Erythroblast (primary cell): Measurements from ENCODE around the gene NPAS1.
"Not testable (repeated sequence)": the region's sequence is repeated elsewhere in the genome, so short reads cannot be mapped to it uniquely, and the experiment has no call there.

Source experiments
- DNase-seq, 2 experiments: peaks; one replicate each; lab custom pipeline; 2025; lab: John Stamatoyannopoulos, UW
- GATA1 ChIP-seq: IDR thresholded peaks from 2 replicates; pipeline ENCODE4 v1.6.1; 2011; ENCODE audit warnings: low read depth, mild to moderate bottlenecking, control low read depth, low read length, moderate library complexity
- POLR2A ChIP-seq: IDR thresholded peaks from 2 replicates; pipeline ENCODE4 v1.6.1; 2011; ENCODE audit warnings: mild to moderate bottlenecking, low read length

Gene NPAS1

GRCh38 chr19:46999377-46999776 lies 20.3 kb upstream of the NPAS1 start:
- DNase-seq, result no peak
- no peak for TF ChIP-seq POLR2A
- no peak for TF ChIP-seq GATA1

DNA sequence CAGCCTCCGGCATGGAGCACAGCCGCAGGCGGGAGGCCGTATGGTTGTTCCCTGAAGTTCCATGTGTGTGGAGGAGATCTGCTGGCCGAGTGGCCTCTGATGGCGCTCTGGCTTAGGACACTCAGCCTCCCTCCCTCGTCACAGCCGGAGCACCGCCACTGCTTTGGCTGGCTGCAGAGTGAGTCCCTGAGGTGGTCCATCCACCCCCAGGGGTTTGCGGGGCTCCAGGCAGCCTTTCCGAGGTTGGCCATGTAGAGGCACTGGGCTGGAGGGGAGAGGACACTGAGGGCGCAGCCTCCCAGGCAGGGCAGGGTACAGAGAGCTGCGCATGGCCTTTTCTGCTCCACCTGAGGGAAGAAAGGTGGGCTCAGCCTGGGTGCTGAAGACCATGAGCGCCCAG lies 19.8 kb upstream of the NPAS1 start:
- DNase-seq, result no peak
- TF ChIP-seq GATA1 (no peak), POLR2A (no peak)

DNA sequence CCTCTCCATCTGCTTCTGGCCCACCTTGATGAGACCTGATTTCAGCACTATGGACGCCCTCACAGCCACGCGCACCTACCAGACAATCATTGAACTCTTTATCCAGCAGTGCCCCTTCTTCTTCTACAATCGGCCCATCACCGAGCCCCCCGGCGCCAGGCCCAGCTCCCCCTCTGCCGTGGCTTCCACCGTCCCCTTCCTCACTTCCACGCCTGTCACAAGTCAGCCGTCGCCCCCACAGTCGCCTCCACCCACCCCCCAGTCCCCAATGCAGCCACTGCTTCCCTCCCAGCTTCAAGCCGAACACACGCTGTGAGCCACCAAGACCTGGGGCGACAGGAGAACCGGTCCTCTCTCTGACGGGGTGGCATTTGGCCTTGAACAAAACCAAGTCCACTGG lies 19.3 kb upstream of the NPAS1 start:
- DNase-seq, result no peak
- TF ChIP-seq GATA1 (no peak), POLR2A (no peak)

GRCh38 chr19:47001584-47001983 lies 18.1 kb upstream of the NPAS1 start:
- no peak for DNase-seq
- no peak for TF ChIP-seq GATA1
- TF ChIP-seq POLR2A, result no peak

DNA sequence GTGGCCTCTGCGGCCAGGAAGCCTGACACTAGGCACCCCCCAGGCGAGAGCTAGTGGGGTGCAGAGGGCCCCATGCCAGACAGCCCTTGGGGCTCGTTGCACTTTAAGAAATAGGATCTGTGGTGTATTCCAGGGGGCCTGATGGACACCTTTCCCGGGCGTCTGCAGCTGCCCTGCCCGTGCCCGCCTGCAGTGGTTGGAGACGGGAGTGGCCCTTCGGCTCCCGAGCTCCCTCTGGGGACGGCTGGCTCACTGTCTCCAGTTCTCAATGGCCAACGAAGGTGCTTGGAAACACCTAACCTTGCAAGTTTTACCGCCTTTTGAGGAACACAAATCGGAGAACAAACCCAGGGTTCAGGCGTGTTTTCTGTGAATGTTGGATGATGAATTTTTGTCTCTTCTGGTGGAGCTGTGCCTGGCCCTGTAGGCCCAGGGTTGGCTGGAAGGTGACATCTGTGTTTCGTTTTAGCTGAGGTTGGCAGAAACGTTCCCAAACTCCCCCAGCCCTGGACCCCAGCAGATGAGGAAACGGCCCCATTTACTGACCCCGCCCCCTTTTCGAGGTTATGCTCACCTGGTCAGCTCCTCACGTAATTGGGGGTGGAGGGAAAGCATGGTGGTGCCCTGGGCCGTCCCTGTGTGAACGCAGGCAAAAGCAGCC lies 17.4 kb upstream of the NPAS1 start:
- TF ChIP-seq POLR2A (no peak), GATA1 (no peak)
- DNase-seq, result no peak

- no peak for DNase-seq
- no peak for TF ChIP-seq GATA1
- no peak for TF ChIP-seq POLR2A
Observed at GRCh38 chr19:47002853-47003610, 16.6 kb upstream of the NPAS1 start.

GRCh38 chr19:47003611-47004465 lies 15.8 kb upstream of the NPAS1 start:
- no peak for TF ChIP-seq POLR2A
- TF ChIP-seq GATA1, result no peak
- DNase-seq, result no peak

GRCh38 chr19:47005164-47005641 lies 14.4 kb upstream of the NPAS1 start:
- no peak for DNase-seq
- TF ChIP-seq POLR2A, result no peak

- peak in 1 of 2 experiments; percentile 32 for DNase-seq
- TF ChIP-seq GATA1, result no peak
- TF ChIP-seq POLR2A, result no peak
Observed at GRCh38 chr19:47005873-47006272, 13.8 kb upstream of the NPAS1 start.

DNA sequence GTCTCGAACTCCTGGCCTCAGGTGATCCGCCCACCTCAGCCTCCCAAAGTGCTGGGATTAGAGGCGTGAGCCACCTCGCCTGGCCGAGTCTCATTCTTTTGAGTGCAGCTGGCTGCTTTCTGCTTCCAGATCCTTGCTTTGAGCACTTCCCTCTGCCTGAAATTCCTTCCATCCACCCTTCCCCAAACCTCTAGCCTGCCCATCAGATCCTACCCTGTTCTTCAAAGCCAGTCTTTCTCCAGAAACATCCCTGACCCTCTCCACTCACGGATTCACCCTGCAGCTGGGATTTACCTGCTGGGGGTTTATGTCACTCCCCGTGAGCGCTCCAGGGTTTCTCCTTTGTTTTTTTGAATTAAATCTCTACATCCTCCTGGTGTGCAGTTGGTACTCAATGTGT lies 13.1 kb upstream of the NPAS1 start:
- no peak for TF ChIP-seq GATA1
- no peak for DNase-seq

DNA sequence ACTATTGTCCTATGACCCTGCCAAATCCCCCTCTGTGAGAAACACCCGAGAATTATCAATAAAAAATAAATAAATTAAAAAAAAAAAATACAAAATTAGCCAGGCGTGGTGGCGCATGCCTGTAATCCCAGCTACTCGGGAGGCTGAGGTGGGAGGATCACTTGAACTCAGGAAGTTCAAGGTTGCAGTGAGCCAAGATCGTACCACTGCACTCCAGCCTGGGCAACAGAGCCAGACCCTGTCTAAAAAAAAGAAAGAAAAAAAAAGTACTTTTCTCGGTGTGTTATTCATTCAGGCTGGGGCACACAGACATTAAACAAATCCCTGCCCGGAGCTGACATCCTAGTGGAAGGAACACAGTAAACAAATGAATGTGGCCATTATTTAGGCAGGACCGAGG lies 9.1 kb upstream of the NPAS1 start:
- DNase-seq, result not testable (repeated sequence)

DNA sequence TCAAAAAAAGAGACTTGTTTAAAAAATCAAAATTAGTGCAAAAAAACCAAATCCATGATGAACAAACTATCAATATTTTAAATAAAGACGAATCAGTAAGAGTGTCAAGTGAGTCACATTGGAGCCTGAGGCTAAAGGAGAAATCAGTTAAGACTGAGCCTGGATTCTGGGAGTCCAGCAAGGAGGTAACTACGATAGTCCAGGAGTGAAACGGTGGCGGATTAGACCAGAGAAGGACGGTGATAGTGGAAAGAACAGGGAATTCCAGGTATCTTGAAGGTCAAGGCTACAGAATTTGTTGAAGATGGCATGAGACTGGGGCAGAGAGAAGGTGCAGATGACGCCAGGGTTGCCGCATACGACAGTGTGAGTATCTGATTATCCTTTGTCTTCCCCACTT lies 7.0 kb upstream of the NPAS1 start:
- TF ChIP-seq GATA1 (no peak), POLR2A (no peak)
- DNase-seq, result no peak

DNA sequence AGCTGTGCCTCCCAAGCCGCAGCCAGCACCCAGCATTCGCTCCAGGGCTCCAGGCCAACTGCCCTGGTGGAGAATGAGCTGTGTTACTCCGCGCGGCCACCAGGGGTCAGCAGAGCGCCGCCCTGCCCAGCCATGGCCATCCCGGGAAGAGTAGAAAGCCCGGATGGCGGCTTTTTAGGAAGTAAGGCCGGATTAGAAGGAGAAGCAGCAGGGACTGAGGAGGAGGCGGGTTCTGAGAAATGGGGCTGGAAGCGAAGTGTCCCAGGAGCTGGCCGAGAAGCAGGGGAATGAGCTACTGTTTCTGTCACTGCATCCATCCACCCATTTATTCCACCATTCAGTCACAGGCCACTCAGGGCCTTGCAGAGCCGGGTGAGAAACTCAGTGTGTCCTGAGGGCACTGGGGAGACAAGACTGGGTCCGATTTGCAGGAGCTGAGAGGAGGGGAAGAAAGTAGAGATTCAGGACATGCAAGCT lies 6.6 kb upstream of the NPAS1 start:
- peak; percentile 43 to 79 for DNase-seq
- TF ChIP-seq GATA1 (no peak), POLR2A (no peak)

DNA sequence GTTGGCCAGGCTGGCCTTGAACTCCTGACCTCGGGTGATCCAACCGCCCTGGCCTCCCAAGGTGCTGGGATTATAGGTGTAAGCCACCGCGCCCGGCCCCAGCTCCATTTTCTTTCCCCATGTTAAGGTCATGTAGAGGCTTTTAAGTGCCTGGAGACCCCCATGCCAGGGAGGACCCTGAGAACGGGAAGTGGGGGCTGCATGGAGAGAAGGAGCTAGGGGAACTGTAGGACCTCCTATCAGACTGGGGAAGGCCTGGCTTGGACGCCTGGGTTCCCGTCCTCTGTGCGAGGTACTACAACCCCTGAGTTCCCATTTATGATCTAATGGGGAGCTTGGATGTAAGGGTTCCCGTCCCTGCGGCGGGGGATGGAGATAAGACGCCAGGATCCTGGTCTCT lies 714 bp upstream of the NPAS1 start:
- DNase-seq, result no peak
- TF ChIP-seq POLR2A, result no peak
- TF ChIP-seq GATA1, result no peak

DNA sequence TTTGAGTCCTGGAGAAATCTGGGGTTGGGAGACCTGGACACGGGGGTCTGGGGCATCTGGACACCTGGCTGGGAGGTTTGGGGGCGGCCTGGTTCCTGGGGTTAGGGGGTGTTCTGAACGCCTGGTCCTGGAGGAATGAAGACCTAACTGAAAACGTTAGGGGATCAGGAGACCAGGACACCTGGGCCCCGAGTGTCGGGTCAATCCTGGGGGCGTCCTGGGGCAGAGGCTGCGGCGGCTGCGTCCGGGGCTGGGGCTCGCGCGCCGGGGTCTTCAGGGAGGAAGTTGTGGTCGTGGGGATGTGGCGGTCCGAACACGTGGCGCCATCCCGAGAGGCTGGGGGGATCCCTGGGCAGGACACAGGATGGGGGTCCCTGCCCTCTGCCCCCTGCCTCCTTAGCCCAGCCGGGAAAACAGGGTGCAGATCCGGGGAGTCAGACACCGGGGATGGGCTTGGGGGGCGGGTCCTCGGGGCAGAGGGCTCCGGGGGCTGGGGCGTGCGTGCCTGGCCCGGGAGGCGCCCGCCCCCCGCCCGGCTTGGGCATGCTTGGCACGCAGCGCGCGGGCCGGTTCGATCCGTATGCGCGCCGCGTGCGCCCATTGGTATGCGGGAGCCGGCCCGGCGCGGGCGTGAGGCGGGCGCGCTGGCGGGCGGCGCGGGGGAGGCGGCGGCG lies 632 bp downstream of the NPAS1 start:
- TF ChIP-seq POLR2A (no peak), GATA1 (no peak)
- DNase-seq, result no peak
